ENCODE data around the gene MRNIP. TPM values are rescaled to one million over a fixed set of nuclear protein-coding genes. Genes with fewer than 3 reads are reported as not detected.

Gene MRNIP
- total RNA-seq, 1 donor: 11.0 TPM

DNA sequence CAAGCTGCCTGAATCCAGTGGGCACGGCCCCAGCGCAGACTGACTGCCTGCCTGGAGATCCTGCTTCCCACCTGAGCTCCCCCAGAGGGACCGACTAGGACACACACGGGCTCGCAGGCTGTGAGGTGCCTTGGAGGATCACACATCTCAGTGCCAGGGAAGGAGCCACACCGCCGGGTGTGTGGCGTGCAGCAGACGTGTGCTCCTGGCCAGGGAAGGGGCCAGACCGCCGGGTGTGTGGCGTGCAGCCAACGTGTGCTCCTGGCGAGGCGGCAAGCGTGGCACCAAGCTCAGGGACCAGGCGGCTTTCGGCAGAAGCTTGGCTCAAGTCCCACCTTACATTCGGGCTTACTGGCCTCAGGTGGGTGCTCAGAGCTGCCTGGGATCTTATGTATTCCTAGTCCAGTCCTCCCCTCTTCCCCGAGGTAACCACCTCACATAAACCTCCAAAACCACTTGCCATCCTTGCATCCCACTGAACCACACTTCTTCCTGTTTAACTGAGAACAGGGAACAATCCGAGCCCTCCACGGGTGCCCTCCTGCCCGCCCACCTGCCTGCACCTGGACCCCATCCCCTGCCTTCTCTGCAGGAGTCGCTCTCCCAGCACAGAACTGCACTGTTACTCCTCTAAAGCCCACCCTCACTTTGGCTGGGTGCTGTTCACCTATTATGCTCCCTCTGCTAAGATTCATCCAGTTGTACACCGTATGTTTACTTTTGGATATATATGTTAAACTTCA, 22.4 kb upstream of the MRNIP start:
- no peak overlapping the region for H3K4me3 ChIP-seq (ENCODE audit: low read depth, low read length)
- TF ChIP-seq, protein P1, sequence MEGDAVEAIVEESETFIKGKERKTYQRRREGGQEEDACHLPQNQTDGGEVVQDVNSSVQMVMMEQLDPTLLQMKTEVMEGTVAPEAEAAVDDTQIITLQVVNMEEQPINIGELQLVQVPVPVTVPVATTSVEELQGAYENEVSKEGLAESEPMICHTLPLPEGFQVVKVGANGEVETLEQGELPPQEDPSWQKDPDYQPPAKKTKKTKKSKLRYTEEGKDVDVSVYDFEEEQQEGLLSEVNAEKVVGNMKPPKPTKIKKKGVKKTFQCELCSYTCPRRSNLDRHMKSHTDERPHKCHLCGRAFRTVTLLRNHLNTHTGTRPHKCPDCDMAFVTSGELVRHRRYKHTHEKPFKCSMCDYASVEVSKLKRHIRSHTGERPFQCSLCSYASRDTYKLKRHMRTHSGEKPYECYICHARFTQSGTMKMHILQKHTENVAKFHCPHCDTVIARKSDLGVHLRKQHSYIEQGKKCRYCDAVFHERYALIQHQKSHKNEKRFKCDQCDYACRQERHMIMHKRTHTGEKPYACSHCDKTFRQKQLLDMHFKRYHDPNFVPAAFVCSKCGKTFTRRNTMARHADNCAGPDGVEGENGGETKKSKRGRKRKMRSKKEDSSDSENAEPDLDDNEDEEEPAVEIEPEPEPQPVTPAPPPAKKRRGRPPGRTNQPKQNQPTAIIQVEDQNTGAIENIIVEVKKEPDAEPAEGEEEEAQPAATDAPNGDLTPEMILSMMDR (IDR thresholded peaks at IDR 0.05; ENCODE audit: insufficient read depth, low read length): no peak
- DNase-seq (ENCODE audit: low read depth): no peak

DNA sequence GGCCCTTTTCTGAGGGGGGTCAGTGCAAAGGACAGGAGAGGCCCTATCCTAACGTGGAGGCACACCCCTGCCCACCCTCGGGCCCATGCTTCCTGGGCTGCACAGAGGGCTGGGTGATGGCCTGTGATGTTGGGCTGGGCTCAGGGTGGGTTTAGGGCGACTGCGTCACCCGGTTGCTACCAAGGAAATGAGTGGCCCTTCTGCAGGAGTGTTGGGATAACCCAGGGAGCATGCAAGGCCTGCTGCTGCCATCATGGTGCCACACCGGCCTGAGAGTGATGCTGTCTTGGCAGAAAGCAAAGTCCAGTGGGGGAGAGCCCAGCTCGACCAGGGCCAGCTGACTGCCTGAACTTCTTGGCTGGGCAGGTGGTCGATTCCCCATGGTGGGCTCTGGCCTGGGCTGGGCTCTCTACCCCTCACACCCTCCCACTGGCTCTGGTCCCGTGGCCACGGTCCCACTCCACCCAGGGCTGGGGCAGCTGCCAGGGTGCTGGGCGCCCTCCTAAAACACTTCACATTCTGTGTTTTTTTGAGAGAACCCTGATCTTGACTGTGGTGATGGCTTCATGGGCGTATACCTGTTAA, 21.5 kb upstream of the MRNIP start:
- no peak overlapping the region for H3K4me3 ChIP-seq (ENCODE audit: low read depth, low read length)
- TF ChIP-seq, protein P1 (IDR thresholded peaks at IDR 0.05; ENCODE audit: insufficient read depth, low read length): no peak
- DNase-seq (ENCODE audit: low read depth): no peak

DNA sequence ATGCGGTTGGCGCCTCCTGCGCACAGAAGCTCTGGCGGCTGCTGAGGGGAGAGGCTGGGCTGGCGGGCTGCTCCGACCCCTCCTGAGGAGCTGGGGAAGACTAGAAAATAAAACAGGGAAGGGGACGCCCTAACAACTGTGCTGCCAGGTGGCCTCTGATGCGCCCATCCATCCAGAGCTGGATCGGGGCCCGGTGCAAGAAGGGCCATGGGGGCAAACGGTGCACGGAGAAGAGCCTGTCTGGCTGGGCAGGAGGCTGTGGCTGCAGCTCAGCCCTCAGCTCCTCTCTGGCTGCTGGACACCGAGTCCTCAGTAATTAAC, 21.0 kb upstream of the MRNIP start:
- no peak overlapping the region for H3K4me3 ChIP-seq (ENCODE audit: low read depth, low read length)
- TF ChIP-seq, protein P1 (IDR thresholded peaks at IDR 0.05; ENCODE audit: insufficient read depth, low read length): no peak
- no peak for DNase-seq (ENCODE audit: low read depth)

DNA sequence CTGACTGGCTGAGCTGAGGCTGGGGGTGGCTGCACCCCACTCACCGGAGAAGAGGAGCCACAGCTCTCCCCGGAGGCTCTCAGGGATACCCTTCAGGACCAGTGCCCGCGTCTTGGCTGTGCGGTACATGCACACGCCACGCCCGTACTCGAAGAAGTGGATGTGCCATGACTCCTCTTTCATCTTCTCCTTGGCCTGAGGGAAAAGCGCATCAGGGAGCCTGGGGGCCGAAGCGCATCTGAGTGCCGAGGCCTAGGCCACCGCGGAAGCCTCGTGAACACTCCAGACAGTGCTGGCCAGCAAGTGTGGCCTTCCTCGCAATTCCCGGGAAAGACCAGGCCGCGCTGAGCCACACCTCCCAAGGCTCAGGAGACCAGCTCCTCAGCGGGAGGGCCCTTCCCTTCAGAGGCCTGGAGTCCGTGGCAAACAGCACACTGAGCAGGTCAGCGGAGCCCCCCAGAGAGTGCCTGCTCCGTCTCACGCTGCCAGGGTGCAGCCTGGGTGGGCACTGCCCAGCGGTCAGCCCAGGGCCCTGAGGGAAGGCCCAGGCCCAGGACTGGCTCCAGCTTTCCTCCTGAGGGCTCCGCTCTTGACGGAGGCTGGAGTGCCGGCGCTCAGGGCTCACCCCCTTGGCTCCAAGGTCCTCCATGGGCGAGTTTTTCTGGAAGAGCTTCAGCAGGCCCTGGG, 20.5 kb upstream of the MRNIP start:
- TF ChIP-seq, protein P1 (IDR thresholded peaks at IDR 0.05; ENCODE audit: insufficient read depth, low read length): no peak
- H3K4me3 ChIP-seq (ENCODE audit: low read depth, low read length): no peak overlapping the region
- no peak for DNase-seq (ENCODE audit: low read depth)

- no peak overlapping the region for H3K4me3 ChIP-seq (ENCODE audit: low read depth, low read length)
- DNase-seq (ENCODE audit: low read depth): no peak
- TF ChIP-seq, protein P1 (IDR thresholded peaks at IDR 0.05; ENCODE audit: insufficient read depth, low read length): no peak
Measured at GRCh38 chr5:179878222-179879002, 19.8 kb upstream of the MRNIP start.

GRCh38 chr5:179876610-179876952, 18.0 kb upstream of the MRNIP start:
- no peak for DNase-seq (ENCODE audit: low read depth)
- H3K4me3 ChIP-seq (ENCODE audit: low read depth, low read length): no peak overlapping the region
- TF ChIP-seq, protein P1 (IDR thresholded peaks at IDR 0.05; ENCODE audit: insufficient read depth, low read length): no peak
